Keratinocyte (primary cell): Measurements from ENCODE around the gene CYP2E1. TPM values are rescaled to one million over a fixed set of nuclear protein-coding genes. Genes with fewer than 3 reads are reported as not detected.
"Not testable (repeated sequence)": the region's sequence is repeated elsewhere in the genome, so short reads cannot be mapped to it uniquely, and the experiment has no call there.

ENCODE experiments used
- DNase-seq: peaks from one replicate; pipeline ENCODE4 v3.0.0-alpha.2; 2011; ENCODE audit warnings: low read depth, missing footprints, low spot score
- FAIRE-seq: peaks from 2 replicates; lab custom pipeline; 2011; peaks lifted over from hg19 to GRCh38; lab: Jason Lieb, UNC
- H2AFZ ChIP-seq: 2 replicates; pipeline ENCODE4 v1.6.0; 2012; ENCODE audit warnings: low read length, control low read depth, inconsistent platforms; ENCODE audit not compliant: control insufficient read depth
- H3K27ac ChIP-seq: 2 replicates; pipeline ENCODE4 v1.5.1; 2011; ENCODE audit warnings: low read length; ENCODE audit not compliant: control insufficient read depth, insufficient read depth
- H3K27me3 ChIP-seq: 3 replicates; pipeline ENCODE4 v1.6.0; 2011; ENCODE audit warnings: low read length; ENCODE audit not compliant: control insufficient read depth, insufficient read depth; ENCODE audit errors: extremely low read depth
- H3K36me3 ChIP-seq, 2 experiments: 2 replicates in 1 of 2; 3 replicates in 1 of 2; pipeline ENCODE4 v1.5.1; 2011; ENCODE audit warnings: low read length in 2 of 2, mild to moderate bottlenecking in 1 of 2; ENCODE audit not compliant: control insufficient read depth in 2 of 2, insufficient read depth in 2 of 2; ENCODE audit errors: extremely low read depth in 1 of 2
- H3K4me1 ChIP-seq: 3 replicates; pipeline ENCODE4 v1.5.1; 2011; ENCODE audit warnings: low read length; ENCODE audit not compliant: control insufficient read depth, insufficient read depth; ENCODE audit errors: extremely low read depth
- H3K4me2 ChIP-seq: 3 replicates; pipeline ENCODE4 v1.6.0; 2011; ENCODE audit warnings: low read depth, low read length; ENCODE audit not compliant: control insufficient read depth, insufficient read depth; ENCODE audit errors: extremely low read depth
- H3K4me3 ChIP-seq, 3 experiments: fragments of 200-600 bp in 1 of 3; sonication (generic) in 1 of 3; 2 replicates in 2 of 3; 3 replicates in 1 of 3; pipeline ENCODE4 v1.5.1; 2011 to 2016; ENCODE audit warnings: low read length in 3 of 3, mild to moderate bottlenecking in 3 of 3, control low read depth in 2 of 3, inconsistent platforms in 1 of 3, low read depth in 1 of 3, mixed read lengths in 1 of 3, mixed run types in 1 of 3, moderate library complexity in 1 of 3; ENCODE audit not compliant: control insufficient read depth in 2 of 3, insufficient read depth in 2 of 3; ENCODE audit errors: extremely low read depth in 1 of 3
- H3K79me2 ChIP-seq: 2 replicates; pipeline ENCODE4 v1.6.0; 2012; ENCODE audit warnings: low read length; ENCODE audit not compliant: control insufficient read depth, insufficient read depth
- H3K9ac ChIP-seq: 3 replicates; pipeline ENCODE4 v1.6.0; 2011; ENCODE audit warnings: low read length; ENCODE audit not compliant: control insufficient read depth, insufficient read depth; ENCODE audit errors: extremely low read depth
- H3K9me1 ChIP-seq: 3 replicates; pipeline ENCODE4 v1.6.0; 2011; ENCODE audit warnings: low read length; ENCODE audit not compliant: control insufficient read depth, insufficient read depth; ENCODE audit errors: extremely low read depth
- H3K9me3 ChIP-seq: 2 replicates; pipeline ENCODE4 v1.5.1; 2012; ENCODE audit warnings: low read depth, low read length; ENCODE audit not compliant: control insufficient read depth
- H4K20me1 ChIP-seq: 3 replicates; pipeline ENCODE4 v1.6.0; 2011; ENCODE audit warnings: low read length; ENCODE audit not compliant: control insufficient read depth, insufficient read depth; ENCODE audit errors: extremely low read depth
- CTCF ChIP-seq, 3 experiments: IDR thresholded peaks in 1 of 3; conservative IDR thresholded peaks in 1 of 3; optimal IDR thresholded peaks in 1 of 3; 2 replicates in 2 of 3; 3 replicates in 1 of 3; pipeline versions ENCODE3 to v1.5.1; 2011; ENCODE audit warnings: low read length in 3 of 3, mild to moderate bottlenecking in 3 of 3, moderate library complexity in 2 of 3, control low read depth in 1 of 3, inconsistent platforms in 1 of 3; ENCODE audit not compliant: insufficient read depth in 2 of 3; ENCODE audit errors: extremely low read depth in 1 of 3
- EZH2 ChIP-seq: IDR thresholded peaks from one replicate; pipeline ENCODE4 v1.6.1; 2012; ENCODE audit warnings: inconsistent platforms, mild to moderate bottlenecking, low read length, moderate library complexity
- dilution Hi-C: fragments of 300-500 bp; cut with MboI; formaldehyde crosslinking; loops from one replicate; pipeline ENCODE4 v1.7.0; 2020; ENCODE audit warnings: low sequenced_read_pairs; ENCODE audit not compliant: extremely low pct_ligation_motif_present
- polyA plus RNA-seq, 5 experiments: library from polyadenylated mRNA; depleted of rRNA in 3 of 5; stranded (reverse) in 3 of 5; stranded (forward) in 1 of 5; unstranded in 1 of 5; fragments of >200 nt; gene quantifications; 1 replicate in 1 of 5; 2 replicates in 3 of 5; 3 replicates in 1 of 5; pipeline versions ENCODE4 v1.2.1 to v1.2.3, GENCODE V29; 2011 to 2012; ENCODE audit warnings: missing spikeins in 2 of 5, low read depth in 1 of 5, low replicate concordance in 1 of 5

Gene CYP2E1
- polyA plus RNA-seq, 1 donor (not counting 4 experiments of a cell fraction or from before 2014, with no cell fraction given): 0.77 TPM

GRCh38 chr10:133500897-133501296 is 26.3 kb upstream of the CYP2E1 start:
- H3K4me3 ChIP-seq, H3K79me2 ChIP-seq, H3K27ac ChIP-seq, H2AFZ ChIP-seq, H3K9ac ChIP-seq, dilution Hi-C loops, H4K20me1 ChIP-seq, H3K27me3 ChIP-seq, DNase-seq, H3K9me1 ChIP-seq, H3K4me2 ChIP-seq, FAIRE-seq, H3K9me3 ChIP-seq, H3K4me1 ChIP-seq, H3K36me3 ChIP-seq: not testable (repeated sequence)

- dilution Hi-C loops: no loop called here
- Histone ChIP-seq H3K4me1 (no peaks in the 10 kb centered on the region), H3K9me3 (no peaks in the 10 kb centered on the region), H3K27ac (no peak overlapping the region), H3K4me2 (no peak overlapping the region), H3K4me3 (no peak overlapping the region), H3K27me3 (no peaks in the 10 kb centered on the region), H3K9me1 (no peaks in the 10 kb centered on the region), H3K79me2 (no peaks in the 10 kb centered on the region), H4K20me1 (no peaks in the 10 kb centered on the region), H3K9ac (no peak overlapping the region), H3K36me3 (no peaks in the 10 kb centered on the region), H2AFZ (no peak overlapping the region)
- no peak for TF ChIP-seq EZH2
- no peak for TF ChIP-seq CTCF (optimal IDR thresholded peaks at IDR 0.05 in 1 of 3, IDR thresholded peaks at IDR 0.05 in 1 of 3, conservative IDR thresholded peaks at IDR 0.05 in 1 of 3; ENCODE audit: extremely low read depth in 1 of 3, insufficient read depth in 2 of 3, low read length in 3 of 3)
- no peak for FAIRE-seq
- no peak for DNase-seq
These were observed 17.5 kb upstream of the CYP2E1 start for GRCh38 chr10:133509700-133510099.

GRCh38 chr10:133511408-133511807 is 15.8 kb upstream of the CYP2E1 start:
- Histone ChIP-seq H3K4me1 (no peaks in the 10 kb centered on the region), H2AFZ (no peak overlapping the region), H3K4me3 (no peak overlapping the region), H3K36me3 (no peaks in the 10 kb centered on the region), H3K27ac (no peak overlapping the region), H3K9me1 (no peaks in the 10 kb centered on the region), H4K20me1 (no peaks in the 10 kb centered on the region), H3K79me2 (no peaks in the 10 kb centered on the region), H3K9me3 (no peaks in the 10 kb centered on the region), H3K9ac (no peak overlapping the region), H3K27me3 (no peaks in the 10 kb centered on the region), H3K4me2 (no peak overlapping the region)
- TF ChIP-seq CTCF (optimal IDR thresholded peaks at IDR 0.05 in 1 of 3, IDR thresholded peaks at IDR 0.05 in 1 of 3, conservative IDR thresholded peaks at IDR 0.05 in 1 of 3; ENCODE audit: extremely low read depth in 1 of 3, insufficient read depth in 2 of 3, low read length in 3 of 3) (no peak), EZH2 (no peak)
- no peak for DNase-seq
- dilution Hi-C loops: no loop called here
- no peak for FAIRE-seq
